ENCODE measurements around the gene FALEC. TPM values are rescaled to one million over a fixed set of nuclear protein-coding genes. Genes with fewer than 3 reads are reported as not detected.

The FALEC gene
- total and polyA plus RNA-seq, 9 of the 15 experiments (the other 6 are each of a cell fraction or from before 2014, with no cell fraction given): 0.15 to 1.8 (median 0.53) TPM; not detected in 5

GRCh38 chr1:150552128-150552910, 36.8 kb downstream of the FALEC start (continued):
- TF ChIP-seq HINFP (tag; conservative IDR thresholded peaks at IDR 0.05; ENCODE audit: low read depth) (no peak), TAF7 (tag; IDR thresholded peaks at IDR 0.05) (no peak), ZMIZ1 (IDR thresholded peaks at IDR 0.05; ENCODE audit: low read depth in 2 of 2, low read length in 2 of 2) (no peak), NR2C2 (CRISPR knock-in tag; IDR thresholded peaks at IDR 0.05) (no peak), NR2C2 (tag; IDR thresholded peaks at IDR 0.05) (peak; percentile 58), HOXB6 (CRISPR knock-in tag; IDR thresholded peaks at IDR 0.05; ENCODE audit: borderline replicate concordance) (no peak), ZNF41 (CRISPR knock-in tag; conservative IDR thresholded peaks at IDR 0.05) (no peak), BHLHE40 (IDR thresholded peaks at IDR 0.05; ENCODE audit: low read length) (no peak), PRMT5 (CRISPR knock-in tag; IDR thresholded peaks at IDR 0.05) (no peak), GTF2E2 (tag; IDR thresholded peaks at IDR 0.05) (no peak), PHF21A (IDR thresholded peaks at IDR 0.05; ENCODE audit: borderline replicate concordance, low read depth) (no peak), XRCC3 (IDR thresholded peaks at IDR 0.05) (no peak), KDM1A (IDR thresholded peaks at IDR 0.05) (peak in 1 of 2 experiments; percentile 68; a peak in 2 of 4 replicates), HLTF (IDR thresholded peaks at IDR 0.05) (no peak), RBM15 (IDR thresholded peaks at IDR 0.05; ENCODE audit: insufficient read depth, low read length) (no peak), CXXC5 (CRISPR knock-in tag; IDR thresholded peaks at IDR 0.05) (peak; percentile 52; the same call in 1 of the 2 replicates)
- TF ChIP-seq, protein P1, sequence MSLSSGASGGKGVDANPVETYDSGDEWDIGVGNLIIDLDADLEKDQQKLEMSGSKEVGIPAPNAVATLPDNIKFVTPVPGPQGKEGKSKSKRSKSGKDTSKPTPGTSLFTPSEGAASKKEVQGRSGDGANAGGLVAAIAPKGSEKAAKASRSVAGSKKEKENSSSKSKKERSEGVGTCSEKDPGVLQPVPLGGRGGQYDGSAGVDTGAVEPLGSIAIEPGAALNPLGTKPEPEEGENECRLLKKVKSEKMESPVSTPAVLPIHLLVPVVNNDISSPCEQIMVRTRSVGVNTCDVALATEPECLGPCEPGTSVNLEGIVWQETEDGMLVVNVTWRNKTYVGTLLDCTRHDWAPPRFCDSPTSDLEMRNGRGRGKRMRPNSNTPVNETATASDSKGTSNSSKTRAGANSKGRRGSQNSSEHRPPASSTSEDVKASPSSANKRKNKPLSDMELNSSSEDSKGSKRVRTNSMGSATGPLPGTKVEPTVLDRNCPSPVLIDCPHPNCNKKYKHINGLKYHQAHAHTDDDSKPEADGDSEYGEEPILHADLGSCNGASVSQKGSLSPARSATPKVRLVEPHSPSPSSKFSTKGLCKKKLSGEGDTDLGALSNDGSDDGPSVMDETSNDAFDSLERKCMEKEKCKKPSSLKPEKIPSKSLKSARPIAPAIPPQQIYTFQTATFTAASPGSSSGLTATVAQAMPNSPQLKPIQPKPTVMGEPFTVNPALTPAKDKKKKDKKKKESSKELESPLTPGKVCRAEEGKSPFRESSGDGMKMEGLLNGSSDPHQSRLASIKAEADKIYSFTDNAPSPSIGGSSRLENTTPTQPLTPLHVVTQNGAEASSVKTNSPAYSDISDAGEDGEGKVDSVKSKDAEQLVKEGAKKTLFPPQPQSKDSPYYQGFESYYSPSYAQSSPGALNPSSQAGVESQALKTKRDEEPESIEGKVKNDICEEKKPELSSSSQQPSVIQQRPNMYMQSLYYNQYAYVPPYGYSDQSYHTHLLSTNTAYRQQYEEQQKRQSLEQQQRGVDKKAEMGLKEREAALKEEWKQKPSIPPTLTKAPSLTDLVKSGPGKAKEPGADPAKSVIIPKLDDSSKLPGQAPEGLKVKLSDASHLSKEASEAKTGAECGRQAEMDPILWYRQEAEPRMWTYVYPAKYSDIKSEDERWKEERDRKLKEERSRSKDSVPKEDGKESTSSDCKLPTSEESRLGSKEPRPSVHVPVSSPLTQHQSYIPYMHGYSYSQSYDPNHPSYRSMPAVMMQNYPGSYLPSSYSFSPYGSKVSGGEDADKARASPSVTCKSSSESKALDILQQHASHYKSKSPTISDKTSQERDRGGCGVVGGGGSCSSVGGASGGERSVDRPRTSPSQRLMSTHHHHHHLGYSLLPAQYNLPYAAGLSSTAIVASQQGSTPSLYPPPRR (CRISPR knock-in tag; IDR thresholded peaks at IDR 0.05; ENCODE audit: borderline replicate concordance): no peak

Measured in K562 (cell line).